ENCODE results near the gene MANEAL. TPM values are rescaled to one million over a fixed set of nuclear protein-coding genes. Genes with fewer than 3 reads are reported as not detected.

The MANEAL gene
- polyA plus RNA-seq, 1 experiment: 0.32 TPM

GRCh38 chr1:37839676-37840075 lies 46.0 kb downstream of the MANEAL start:
- Histone ChIP-seq H3K27me3 (ENCODE audit: control insufficient read depth, insufficient read depth, low read length) (no peaks in the 10 kb centered on the region), H3K27ac (ENCODE audit: low read depth, low read length) (no peak overlapping the region), H3K9me3 (ENCODE audit: control insufficient read depth, insufficient read depth, low read length) (no peaks in the 10 kb centered on the region), H3K4me3 (ENCODE audit: low read depth, low read length) (no peak overlapping the region)
- no peak for DNase-seq (ENCODE audit: low read depth, low spot score)
- no peak for TF ChIP-seq CTCF (IDR thresholded peaks at IDR 0.05; ENCODE audit: low read depth, low read length)
- ChIA-PET POLR2A (no interaction called here), CTCF (interaction anchor here (2.3 kb wide), 1 partner anchor 20 kb away, joined by 14 read pairs; the partner anchor contains the start of gene MTF1)

- no peak for DNase-seq (ENCODE audit: low read depth, low spot score)
- Histone ChIP-seq H3K27me3 (ENCODE audit: control insufficient read depth, insufficient read depth, low read length) (no peaks in the 10 kb centered on the region), H3K9me3 (ENCODE audit: control insufficient read depth, insufficient read depth, low read length) (no peaks in the 10 kb centered on the region), H3K27ac (ENCODE audit: low read depth, low read length) (no peak overlapping the region), H3K4me3 (ENCODE audit: low read depth, low read length) (no peak overlapping the region)
- TF ChIP-seq CTCF (IDR thresholded peaks at IDR 0.05; ENCODE audit: low read depth, low read length): no peak
- POLR2A ChIA-PET: no interaction called here
- CTCF ChIA-PET: interaction anchor here (0.9 kb wide), 1 partner anchor 19 kb away, joined by 4 read pairs; the partner anchor contains the start of gene MTF1
These were observed 47.1 kb downstream of the MANEAL start for GRCh38 chr1:37840711-37841110.

- ChIA-PET CTCF (interaction anchor here (1.5 kb wide), 1 partner anchor 18 kb away, joined by 10 read pairs; the partner anchor contains the start of gene MTF1), POLR2A (no interaction called here)
- Histone ChIP-seq H3K4me3 (ENCODE audit: low read depth, low read length) (no peak overlapping the region), H3K27ac (ENCODE audit: low read depth, low read length) (no peak overlapping the region), H3K9me3 (ENCODE audit: control insufficient read depth, insufficient read depth, low read length) (no peaks in the 10 kb centered on the region), H3K27me3 (ENCODE audit: control insufficient read depth, insufficient read depth, low read length) (no peaks in the 10 kb centered on the region)
- no peak for DNase-seq (ENCODE audit: low read depth, low spot score)
- TF ChIP-seq CTCF (IDR thresholded peaks at IDR 0.05; ENCODE audit: low read depth, low read length): no peak
These were observed 48.0 kb downstream of the MANEAL start for GRCh38 chr1:37841652-37842051.

GRCh38 chr1:37844536-37844935 lies 50.9 kb downstream of the MANEAL start:
- TF ChIP-seq CTCF (IDR thresholded peaks at IDR 0.05; ENCODE audit: low read depth, low read length): no peak
- ChIA-PET POLR2A (no interaction called here), CTCF (interaction anchor here (1.4 to 5.4 kb wide), 2 partner anchors 16 to 31 kb away, joined by 9 to 52 read pairs; partner anchors contain the start of gene MTF1)
- no peak for DNase-seq (ENCODE audit: low read depth, low spot score)
- Histone ChIP-seq H3K27me3 (ENCODE audit: control insufficient read depth, insufficient read depth, low read length) (no peaks in the 10 kb centered on the region), H3K27ac (ENCODE audit: low read depth, low read length) (no peak overlapping the region), H3K4me3 (ENCODE audit: low read depth, low read length) (no peak overlapping the region), H3K9me3 (ENCODE audit: control insufficient read depth, insufficient read depth, low read length) (no peaks in the 10 kb centered on the region)

GRCh38 chr1:37845049-37845646 lies 51.5 kb downstream of the MANEAL start:
- Histone ChIP-seq H3K9me3 (ENCODE audit: control insufficient read depth, insufficient read depth, low read length) (no peaks in the 10 kb centered on the region), H3K27ac (ENCODE audit: low read depth, low read length) (no peak overlapping the region), H3K27me3 (ENCODE audit: control insufficient read depth, insufficient read depth, low read length) (no peaks in the 10 kb centered on the region), H3K4me3 (ENCODE audit: low read depth, low read length) (no peak overlapping the region)
- no peak for TF ChIP-seq CTCF (IDR thresholded peaks at IDR 0.05; ENCODE audit: low read depth, low read length)
- ChIA-PET CTCF (interaction anchor here (1.4 to 5.4 kb wide), 2 partner anchors 15 to 31 kb away, joined by 9 to 52 read pairs; partner anchors contain the start of gene MTF1), POLR2A (no interaction called here)
- DNase-seq (ENCODE audit: low read depth, low spot score): no peak

Data from AG04450 (cell line).